HepG2 (cell line): ENCODE results near the gene ZKSCAN1. TPM values are rescaled to one million over a fixed set of nuclear protein-coding genes. Genes with fewer than 3 reads are reported as not detected.

Experiments used
- BORCS8-MEF2B ChIP-seq: sonication (generic); formaldehyde crosslinking; IDR thresholded peaks from 2 replicates; pipeline ENCODE4 v1.8.0; 2022; ENCODE audit warnings: mild to moderate bottlenecking, missing genetic modification reagents
- EHMT2 ChIP-seq: fragments of 200-600 bp; sonication (generic); IDR thresholded peaks from 2 replicates; pipeline ENCODE4 v1.7.0; 2017; ENCODE audit warnings: antibody characterized with exemption, low read depth, low read length, borderline replicate concordance
- FOXP1 ChIP-seq, 2 experiments: fragments of 450-650 bp in 1 of 2; IDR thresholded peaks; 2 replicates each; pipeline ENCODE4 v1.6.1; 2017 to 2018; ENCODE audit warnings: antibody characterized with exemption in 1 of 2
- GATA4 ChIP-seq: sonication (generic); IDR thresholded peaks from 2 replicates; pipeline ENCODE4 v1.6.1; 2016; ENCODE audit warnings: antibody characterized with exemption, low read depth, borderline replicate concordance
- KAT8 ChIP-seq: IDR thresholded peaks from 2 replicates; pipeline ENCODE4 v1.6.1; 2016; ENCODE audit warnings: missing genetic modification reagents, missing compliant biosample characterization
- NR2F2 ChIP-seq: IDR thresholded peaks from 2 replicates; pipeline ENCODE4 v1.6.1; 2012; ENCODE audit warnings: low read depth, inconsistent platforms, borderline replicate concordance
- ONECUT2 ChIP-seq: sonication (generic); formaldehyde crosslinking; IDR thresholded peaks from 2 replicates; pipeline ENCODE4 v1.4.0; 2020; ENCODE audit warnings: missing genetic modification reagents
- PTBP1 ChIP-seq: fragments of 200-400 bp; formaldehyde crosslinking; IDR thresholded peaks from 2 replicates; pipeline ENCODE4 v1.6.1; 2018; ENCODE audit warnings: low read length, low read depth; ENCODE audit not compliant: poor library complexity, severe bottlenecking
- RCOR2 ChIP-seq: IDR thresholded peaks from 2 replicates; pipeline ENCODE4 v1.6.1; 2016; ENCODE audit warnings: missing biosample characterization, missing genetic modification reagents
- ZFP41 ChIP-seq: sonication (generic); formaldehyde crosslinking; IDR thresholded peaks from 2 replicates; pipeline ENCODE4 v1.4.0; 2020; ENCODE audit warnings: mild to moderate bottlenecking, missing genetic modification reagents, borderline replicate concordance
- ZNF235 ChIP-seq: sonication (generic); formaldehyde crosslinking; IDR thresholded peaks from 2 replicates; pipeline ENCODE4 v1.8.1; 2023; ENCODE audit warnings: mild to moderate bottlenecking, missing genetic modification reagents, borderline replicate concordance
- ZNF367 ChIP-seq: sonication (generic); formaldehyde crosslinking; IDR thresholded peaks from 2 replicates; pipeline ENCODE4 v1.4.0; 2020; ENCODE audit warnings: missing genetic modification reagents, borderline replicate concordance
- ZNF460 ChIP-seq: sonication (generic); formaldehyde crosslinking; IDR thresholded peaks from 2 replicates; pipeline ENCODE4 v1.5.1; 2020; ENCODE audit warnings: missing genetic modification reagents, mild to moderate bottlenecking, borderline replicate concordance
- ZNF768 ChIP-seq: sonication (generic); formaldehyde crosslinking; IDR thresholded peaks from 2 replicates; pipeline ENCODE4 v1.4.0; 2020; ENCODE audit warnings: missing genetic modification reagents
- polyA plus RNA-seq, 8 experiments: library from polyadenylated mRNA; depleted of rRNA in 3 of 8; stranded (reverse) in 7 of 8; unstranded in 1 of 8; fragments of >200 nt; fragmentation: Illumina TruSeq in 4 of 8; extraction: Trizol in 4 of 8; gene quantifications; 2 replicates each; pipeline versions ENCODE4 v1.2.1 to v1.2.3, GENCODE V29; 2011 to 2016; ENCODE audit warnings: low read depth in 4 of 8, missing spikeins in 1 of 8, mixed read lengths in 1 of 8; ENCODE audit not compliant: insufficient read depth in 1 of 8
- total RNA-seq, 5 experiments: library from RNA; depleted of rRNA; stranded (reverse); fragments of >200 nt; fragmentation: Illumina TruSeq; extraction: Trizol; gene quantifications; 2 replicates each; pipeline ENCODE4 v1.2.3, GENCODE V29; 2016; ENCODE audit warnings: low read depth in 1 of 5
- TF ChIP-seq, protein P1 (sequence below): sonication (generic); formaldehyde crosslinking; IDR thresholded peaks from 2 replicates; pipeline ENCODE4 v1.4.0; 2020; ENCODE audit warnings: missing genetic modification reagents
- TF ChIP-seq, protein P2 (sequence below): sonication (generic); formaldehyde crosslinking; IDR thresholded peaks from 2 replicates; pipeline ENCODE4 v1.4.0; 2020; ENCODE audit warnings: mild to moderate bottlenecking, low read depth, missing genetic modification reagents
- TF ChIP-seq, protein P3 (sequence below): sonication (generic); formaldehyde crosslinking; IDR thresholded peaks from 2 replicates; pipeline ENCODE4 v1.4.0; 2020; ENCODE audit warnings: mild to moderate bottlenecking, missing genetic modification reagents
- TF ChIP-seq, protein P4 (sequence below): sonication (generic); formaldehyde crosslinking; conservative IDR thresholded peaks from 2 replicates; pipeline ENCODE4 v1.4.0; 2020; ENCODE audit warnings: missing genetic modification reagents
- TF ChIP-seq, protein P5 (sequence below): sonication (generic); formaldehyde crosslinking; IDR thresholded peaks from 2 replicates; pipeline ENCODE4 v1.8.0; 2022; ENCODE audit warnings: missing genetic modification reagents, low read depth, mild to moderate bottlenecking, borderline replicate concordance
- TF ChIP-seq, protein P6 (sequence below): sonication (generic); formaldehyde crosslinking; IDR thresholded peaks from 2 replicates; pipeline ENCODE4 v1.8.0; 2023; ENCODE audit warnings: mild to moderate bottlenecking, missing genetic modification reagents
- TF ChIP-seq, protein P7 (sequence below): sonication (generic); formaldehyde crosslinking; conservative IDR thresholded peaks from 2 replicates; pipeline ENCODE4 v1.4.0; 2020; ENCODE audit warnings: missing genetic modification reagents

The ZKSCAN1 gene
- total and polyA plus RNA-seq, 2 of the 13 experiments (the other 11 are each of a cell fraction or from before 2014, with no cell fraction given) = 46.4 to 60.6 TPM

DNA sequence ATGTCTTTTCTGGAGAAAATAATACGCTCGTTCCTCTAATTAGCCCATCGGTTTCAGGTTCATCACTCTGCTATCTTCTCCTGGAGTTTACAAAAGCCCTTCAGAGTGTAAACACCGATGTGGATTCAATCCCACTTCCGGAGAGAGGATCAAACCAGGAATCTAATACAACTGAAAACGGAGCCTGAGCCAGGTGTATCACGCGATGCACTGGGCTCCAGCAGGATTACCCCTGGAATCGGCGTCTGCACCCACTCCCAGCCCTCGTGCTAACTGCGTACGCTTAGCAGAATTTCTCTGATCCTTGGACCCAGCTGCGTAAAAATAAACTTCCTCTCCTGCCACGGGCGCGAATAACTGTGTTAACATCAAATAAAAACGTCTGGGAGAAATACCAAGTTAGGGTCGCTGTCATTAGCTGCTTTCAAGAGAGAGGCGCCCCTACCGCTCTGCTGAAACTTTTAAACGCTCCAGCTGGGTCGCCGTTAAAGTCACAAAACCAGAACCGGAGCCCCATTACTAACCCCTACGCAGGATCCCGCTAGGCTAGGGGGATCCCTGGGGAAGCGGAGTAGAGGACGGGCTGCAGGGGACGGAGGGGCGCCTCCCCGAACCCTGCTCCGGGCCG is 65.6 kb downstream of the ZKSCAN1 start (continued):
- TF ChIP-seq, protein P1, sequence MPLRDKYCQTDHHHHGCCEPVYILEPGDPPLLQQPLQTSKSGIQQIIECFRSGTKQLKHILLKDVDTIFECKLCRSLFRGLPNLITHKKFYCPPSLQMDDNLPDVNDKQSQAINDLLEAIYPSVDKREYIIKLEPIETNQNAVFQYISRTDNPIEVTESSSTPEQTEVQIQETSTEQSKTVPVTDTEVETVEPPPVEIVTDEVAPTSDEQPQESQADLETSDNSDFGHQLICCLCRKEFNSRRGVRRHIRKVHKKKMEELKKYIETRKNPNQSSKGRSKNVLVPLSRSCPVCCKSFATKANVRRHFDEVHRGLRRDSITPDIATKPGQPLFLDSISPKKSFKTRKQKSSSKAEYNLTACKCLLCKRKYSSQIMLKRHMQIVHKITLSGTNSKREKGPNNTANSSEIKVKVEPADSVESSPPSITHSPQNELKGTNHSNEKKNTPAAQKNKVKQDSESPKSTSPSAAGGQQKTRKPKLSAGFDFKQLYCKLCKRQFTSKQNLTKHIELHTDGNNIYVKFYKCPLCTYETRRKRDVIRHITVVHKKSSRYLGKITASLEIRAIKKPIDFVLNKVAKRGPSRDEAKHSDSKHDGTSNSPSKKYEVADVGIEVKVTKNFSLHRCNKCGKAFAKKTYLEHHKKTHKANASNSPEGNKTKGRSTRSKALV = no peak
- TF ChIP-seq FOXP1 (IDR thresholded peaks at IDR 0.05) (no peak), FOXP1 (CRISPR knock-in tag; IDR thresholded peaks at IDR 0.05) (peak; percentile 44; the same call in 1 of the 2 replicates), ONECUT2 (CRISPR knock-in tag) (no peak), ZNF460 (CRISPR knock-in tag) (no peak), ZNF235 (CRISPR knock-in tag) (no peak), ZFP41 (CRISPR knock-in tag) (no peak), NR2F2 (no peak), GATA4 (no peak), EHMT2 (no peak), ZNF768 (CRISPR knock-in tag) (no peak), KAT8 (CRISPR knock-in tag) (no peak), BORCS8-MEF2B (CRISPR knock-in tag) (no peak), RCOR2 (CRISPR knock-in tag) (no peak), ZNF367 (CRISPR knock-in tag) (peak; percentile 77; the same call in 1 of the 2 replicates), PTBP1 (no peak)
- TF ChIP-seq, protein P2, sequence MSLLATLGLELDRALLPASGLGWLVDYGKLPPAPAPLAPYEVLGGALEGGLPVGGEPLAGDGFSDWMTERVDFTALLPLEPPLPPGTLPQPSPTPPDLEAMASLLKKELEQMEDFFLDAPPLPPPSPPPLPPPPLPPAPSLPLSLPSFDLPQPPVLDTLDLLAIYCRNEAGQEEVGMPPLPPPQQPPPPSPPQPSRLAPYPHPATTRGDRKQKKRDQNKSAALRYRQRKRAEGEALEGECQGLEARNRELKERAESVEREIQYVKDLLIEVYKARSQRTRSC = 0 out of 2 replicates have a peak, but pooled peaks have one; percentile 4
- TF ChIP-seq, protein P3, sequence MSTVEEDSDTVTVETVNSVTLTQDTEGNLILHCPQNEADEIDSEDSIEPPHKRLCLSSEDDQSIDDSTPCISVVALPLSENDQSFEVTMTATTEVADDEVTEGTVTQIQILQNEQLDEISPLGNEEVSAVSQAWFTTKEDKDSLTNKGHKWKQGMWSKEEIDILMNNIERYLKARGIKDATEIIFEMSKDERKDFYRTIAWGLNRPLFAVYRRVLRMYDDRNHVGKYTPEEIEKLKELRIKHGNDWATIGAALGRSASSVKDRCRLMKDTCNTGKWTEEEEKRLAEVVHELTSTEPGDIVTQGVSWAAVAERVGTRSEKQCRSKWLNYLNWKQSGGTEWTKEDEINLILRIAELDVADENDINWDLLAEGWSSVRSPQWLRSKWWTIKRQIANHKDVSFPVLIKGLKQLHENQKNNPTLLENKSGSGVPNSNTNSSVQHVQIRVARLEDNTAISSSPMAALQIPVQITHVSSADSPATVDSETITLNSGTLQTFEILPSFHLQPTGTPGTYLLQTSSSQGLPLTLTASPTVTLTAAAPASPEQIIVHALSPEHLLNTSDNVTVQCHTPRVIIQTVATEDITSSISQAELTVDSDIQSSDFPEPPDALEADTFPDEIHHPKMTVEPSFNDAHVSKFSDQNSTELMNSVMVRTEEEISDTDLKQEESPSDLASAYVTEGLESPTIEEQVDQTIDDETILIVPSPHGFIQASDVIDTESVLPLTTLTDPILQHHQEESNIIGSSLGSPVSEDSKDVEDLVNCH (CRISPR knock-in tag) = no peak
- TF ChIP-seq, protein P4, sequence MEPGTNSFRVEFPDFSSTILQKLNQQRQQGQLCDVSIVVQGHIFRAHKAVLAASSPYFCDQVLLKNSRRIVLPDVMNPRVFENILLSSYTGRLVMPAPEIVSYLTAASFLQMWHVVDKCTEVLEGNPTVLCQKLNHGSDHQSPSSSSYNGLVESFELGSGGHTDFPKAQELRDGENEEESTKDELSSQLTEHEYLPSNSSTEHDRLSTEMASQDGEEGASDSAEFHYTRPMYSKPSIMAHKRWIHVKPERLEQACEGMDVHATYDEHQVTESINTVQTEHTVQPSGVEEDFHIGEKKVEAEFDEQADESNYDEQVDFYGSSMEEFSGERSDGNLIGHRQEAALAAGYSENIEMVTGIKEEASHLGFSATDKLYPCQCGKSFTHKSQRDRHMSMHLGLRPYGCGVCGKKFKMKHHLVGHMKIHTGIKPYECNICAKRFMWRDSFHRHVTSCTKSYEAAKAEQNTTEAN (CRISPR knock-in tag) = no peak
- TF ChIP-seq, protein P5, sequence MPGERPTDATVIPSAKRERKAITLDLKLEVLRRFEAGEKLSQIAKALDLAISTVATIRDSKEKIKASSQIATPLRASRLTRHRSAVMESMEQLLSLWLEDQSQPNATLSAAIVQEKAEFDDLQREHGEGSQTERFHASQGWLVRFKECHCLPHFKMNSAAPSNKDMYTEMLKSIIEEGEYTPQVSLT (CRISPR knock-in tag) = no peak
- TF ChIP-seq, protein P6, sequence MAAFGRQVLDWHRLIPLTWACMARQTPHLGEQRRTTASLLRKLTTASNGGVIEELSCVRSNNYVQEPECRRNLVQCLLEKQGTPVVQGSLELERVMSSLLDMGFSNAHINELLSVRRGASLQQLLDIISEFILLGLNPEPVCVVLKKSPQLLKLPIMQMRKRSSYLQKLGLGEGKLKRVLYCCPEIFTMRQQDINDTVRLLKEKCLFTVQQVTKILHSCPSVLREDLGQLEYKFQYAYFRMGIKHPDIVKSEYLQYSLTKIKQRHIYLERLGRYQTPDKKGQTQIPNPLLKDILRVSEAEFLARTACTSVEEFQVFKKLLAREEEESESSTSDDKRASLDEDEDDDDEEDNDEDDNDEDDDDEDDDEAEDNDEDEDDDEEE (CRISPR knock-in tag) = no peak
- TF ChIP-seq, protein P7, sequence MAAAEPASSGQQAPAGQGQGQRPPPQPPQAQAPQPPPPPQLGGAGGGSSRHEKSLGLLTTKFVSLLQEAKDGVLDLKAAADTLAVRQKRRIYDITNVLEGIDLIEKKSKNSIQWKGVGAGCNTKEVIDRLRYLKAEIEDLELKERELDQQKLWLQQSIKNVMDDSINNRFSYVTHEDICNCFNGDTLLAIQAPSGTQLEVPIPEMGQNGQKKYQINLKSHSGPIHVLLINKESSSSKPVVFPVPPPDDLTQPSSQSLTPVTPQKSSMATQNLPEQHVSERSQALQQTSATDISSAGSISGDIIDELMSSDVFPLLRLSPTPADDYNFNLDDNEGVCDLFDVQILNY (CRISPR knock-in tag) = no peak
